Neural cell (in vitro differentiated cells): ENCODE measurements around the gene CNTNAP2. TPM values are rescaled to one million over a fixed set of nuclear protein-coding genes. Genes with fewer than 3 reads are reported as not detected.

Source experiments
- H2AFZ ChIP-seq: fragments of 200-600, 300-800 bp; sonication (generic), shearing (Covaris generic); 2 replicates; pipeline ENCODE4 v1.6.0; 2014; ENCODE audit warnings: low read depth, mild to moderate bottlenecking, antibody characterized with exemption, low read length, moderate library complexity
- H3F3A ChIP-seq: fragments of 200-600 bp; shearing (Covaris generic); 2 replicates; pipeline ENCODE4 v1.6.1; 2016; ENCODE audit warnings: mild to moderate bottlenecking, moderate library complexity, mixed read lengths, antibody characterized with exemption, low read length; ENCODE audit not compliant: insufficient read depth, poor library complexity, severe bottlenecking
- H3K27ac ChIP-seq: fragments of 200-600, 300-800 bp; sonication (generic), shearing (Covaris generic); 2 replicates; pipeline ENCODE4 v1.5.1; 2014; ENCODE audit warnings: mild to moderate bottlenecking, low read length, moderate library complexity
- H3K27me3 ChIP-seq: fragments of 300-800, 200-600 bp; sonication (generic), shearing (Covaris generic); 2 replicates; pipeline ENCODE4 v1.6.0; 2014; ENCODE audit warnings: mild to moderate bottlenecking, low read depth, low read length, moderate library complexity; ENCODE audit not compliant: insufficient read depth
- H3K36me3 ChIP-seq: fragments of 300-800, 200-600 bp; sonication (generic), shearing (Covaris generic); 2 replicates; pipeline ENCODE4 v1.5.1; 2014; ENCODE audit warnings: mild to moderate bottlenecking, antibody characterized with exemption, low read length, moderate library complexity; ENCODE audit not compliant: insufficient read depth
- H3K4me2 ChIP-seq: fragments of 300-800, 200-600 bp; sonication (generic), shearing (Covaris generic); 2 replicates; pipeline ENCODE4 v1.6.0; 2014; ENCODE audit warnings: mild to moderate bottlenecking, low read length
- H3K4me3 ChIP-seq: fragments of 300-800, 200-600 bp; sonication (generic), shearing (Covaris generic); 2 replicates; pipeline ENCODE4 v1.5.1; 2014; ENCODE audit warnings: mild to moderate bottlenecking, low read length, moderate library complexity
- H3K79me2 ChIP-seq: fragments of 200-600 bp; shearing (Covaris generic); replicated peaks from 2 replicates; pipeline ENCODE4 v1.6.0; 2014; ENCODE audit warnings: mild to moderate bottlenecking, low read length, moderate library complexity; ENCODE audit not compliant: insufficient read depth
- H3K9ac ChIP-seq: fragments of 300-800, 200-600 bp; sonication (generic), shearing (Covaris generic); 2 replicates; pipeline ENCODE4 v1.6.1; 2016; ENCODE audit warnings: mild to moderate bottlenecking, low read length, mixed read lengths
- H3K9me2 ChIP-seq: fragments of 200-600 bp; shearing (Covaris generic); 2 replicates; pipeline ENCODE4 v1.6.1; 2016; ENCODE audit warnings: mild to moderate bottlenecking, low read length, mixed read lengths; ENCODE audit not compliant: insufficient read depth
- H3K9me3 ChIP-seq: fragments of 200-600, 300-800 bp; sonication (generic), shearing (Covaris generic); 2 replicates; pipeline ENCODE4 v1.6.1; 2016; ENCODE audit warnings: mild to moderate bottlenecking, mixed run types, low read length, moderate library complexity, mixed read lengths
- H4K20me1 ChIP-seq: fragments of 200-600 bp; shearing (Covaris generic); 2 replicates; pipeline ENCODE4 v1.6.1; 2016; ENCODE audit warnings: mild to moderate bottlenecking, mixed run types; ENCODE audit not compliant: insufficient read depth
- CTCF ChIP-seq: fragments of 450-650 bp; IDR thresholded peaks from 2 replicates; pipeline ENCODE4 v1.5.1; 2014; ENCODE audit warnings: antibody characterized with exemption, mild to moderate bottlenecking, moderate library complexity; ENCODE audit not compliant: poor library complexity, severe bottlenecking
- EP300 ChIP-seq: fragments of 450-650 bp; conservative IDR thresholded peaks from 2 replicates; pipeline ENCODE4 v1.6.1; 2014; ENCODE audit warnings: antibody characterized with exemption, mild to moderate bottlenecking, moderate library complexity; ENCODE audit not compliant: poor library complexity, severe bottlenecking
- EZH2 ChIP-seq: fragments of 200-600, 300-800 bp; shearing (Covaris generic), sonication (generic); IDR thresholded peaks from 2 replicates; pipeline ENCODE4 v1.6.1; 2014; ENCODE audit warnings: antibody characterized with exemption, low read length, borderline replicate concordance, mild to moderate bottlenecking; ENCODE audit not compliant: insufficient read depth, poor library complexity, severe bottlenecking
- MXI1 ChIP-seq: fragments of 450-650 bp; conservative IDR thresholded peaks from 2 replicates; pipeline ENCODE4 v1.6.1; 2014; ENCODE audit warnings: antibody characterized with exemption, mild to moderate bottlenecking; ENCODE audit not compliant: poor library complexity, severe bottlenecking
- POLR2AphosphoS5 ChIP-seq: IDR thresholded peaks from 2 replicates; pipeline ENCODE4 v1.6.1; 2012
- RAD21 ChIP-seq: fragments of 450-650 bp; conservative IDR thresholded peaks from 2 replicates; pipeline ENCODE4 v1.6.1; 2014; ENCODE audit warnings: antibody characterized with exemption, mild to moderate bottlenecking, moderate library complexity
- SMC3 ChIP-seq: fragments of 450-650 bp; conservative IDR thresholded peaks from 2 replicates; pipeline ENCODE4 v1.6.1; 2014; ENCODE audit warnings: antibody characterized with exemption, mild to moderate bottlenecking, moderate library complexity; ENCODE audit not compliant: poor library complexity
- TAF1 ChIP-seq: IDR thresholded peaks from 2 replicates; pipeline ENCODE4 v1.6.1; 2012; ENCODE audit warnings: low read depth
- polyA plus RNA-seq: library from polyadenylated mRNA; depleted of rRNA; stranded (reverse); fragments of >200 nt; gene quantifications from 2 replicates; pipeline ENCODE4 v1.2.3, GENCODE V29; 2014
- TF ChIP-seq, protein P1 (sequence below): IDR thresholded peaks from 2 replicates; pipeline ENCODE4 v1.6.1; 2012; ENCODE audit warnings: borderline replicate concordance

CNTNAP2 gene
- polyA plus RNA-seq, 1 donor from 2014 or later: 276 TPM

- no peaks in the 10 kb centered on the region for H3K9me2 ChIP-seq
- H2AFZ ChIP-seq: no peak overlapping the region
- H3K79me2 ChIP-seq: no peaks in the 10 kb centered on the region
- no peaks in the 10 kb centered on the region for H3K36me3 ChIP-seq
- no peaks in the 10 kb centered on the region for H3F3A ChIP-seq
- H3K9me3 ChIP-seq: no peaks in the 10 kb centered on the region
- H3K4me2 ChIP-seq: no peak overlapping the region
- H3K9ac ChIP-seq: no peak overlapping the region
- H4K20me1 ChIP-seq: no peaks in the 10 kb centered on the region
- H3K4me3 ChIP-seq: no peak overlapping the region
- no peak overlapping the region for H3K27ac ChIP-seq
- no peak for TF ChIP-seq CTCF
- TF ChIP-seq EP300: no peak
- TF ChIP-seq SMC3: no peak
- no peak for TF ChIP-seq MXI1
- no peak for TF ChIP-seq POLR2AphosphoS5
- TF ChIP-seq RAD21: no peak
- no peak for TF ChIP-seq EZH2
- TF ChIP-seq TAF1: no peak
- TF ChIP-seq, protein P1, sequence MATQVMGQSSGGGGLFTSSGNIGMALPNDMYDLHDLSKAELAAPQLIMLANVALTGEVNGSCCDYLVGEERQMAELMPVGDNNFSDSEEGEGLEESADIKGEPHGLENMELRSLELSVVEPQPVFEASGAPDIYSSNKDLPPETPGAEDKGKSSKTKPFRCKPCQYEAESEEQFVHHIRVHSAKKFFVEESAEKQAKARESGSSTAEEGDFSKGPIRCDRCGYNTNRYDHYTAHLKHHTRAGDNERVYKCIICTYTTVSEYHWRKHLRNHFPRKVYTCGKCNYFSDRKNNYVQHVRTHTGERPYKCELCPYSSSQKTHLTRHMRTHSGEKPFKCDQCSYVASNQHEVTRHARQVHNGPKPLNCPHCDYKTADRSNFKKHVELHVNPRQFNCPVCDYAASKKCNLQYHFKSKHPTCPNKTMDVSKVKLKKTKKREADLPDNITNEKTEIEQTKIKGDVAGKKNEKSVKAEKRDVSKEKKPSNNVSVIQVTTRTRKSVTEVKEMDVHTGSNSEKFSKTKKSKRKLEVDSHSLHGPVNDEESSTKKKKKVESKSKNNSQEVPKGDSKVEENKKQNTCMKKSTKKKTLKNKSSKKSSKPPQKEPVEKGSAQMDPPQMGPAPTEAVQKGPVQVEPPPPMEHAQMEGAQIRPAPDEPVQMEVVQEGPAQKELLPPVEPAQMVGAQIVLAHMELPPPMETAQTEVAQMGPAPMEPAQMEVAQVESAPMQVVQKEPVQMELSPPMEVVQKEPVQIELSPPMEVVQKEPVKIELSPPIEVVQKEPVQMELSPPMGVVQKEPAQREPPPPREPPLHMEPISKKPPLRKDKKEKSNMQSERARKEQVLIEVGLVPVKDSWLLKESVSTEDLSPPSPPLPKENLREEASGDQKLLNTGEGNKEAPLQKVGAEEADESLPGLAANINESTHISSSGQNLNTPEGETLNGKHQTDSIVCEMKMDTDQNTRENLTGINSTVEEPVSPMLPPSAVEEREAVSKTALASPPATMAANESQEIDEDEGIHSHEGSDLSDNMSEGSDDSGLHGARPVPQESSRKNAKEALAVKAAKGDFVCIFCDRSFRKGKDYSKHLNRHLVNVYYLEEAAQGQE: no peak
- no peaks in the 10 kb centered on the region for H3K27me3 ChIP-seq
Measured at GRCh38 chr7:147432576-147432975, 1316.0 kb downstream of the CNTNAP2 start.

DNA sequence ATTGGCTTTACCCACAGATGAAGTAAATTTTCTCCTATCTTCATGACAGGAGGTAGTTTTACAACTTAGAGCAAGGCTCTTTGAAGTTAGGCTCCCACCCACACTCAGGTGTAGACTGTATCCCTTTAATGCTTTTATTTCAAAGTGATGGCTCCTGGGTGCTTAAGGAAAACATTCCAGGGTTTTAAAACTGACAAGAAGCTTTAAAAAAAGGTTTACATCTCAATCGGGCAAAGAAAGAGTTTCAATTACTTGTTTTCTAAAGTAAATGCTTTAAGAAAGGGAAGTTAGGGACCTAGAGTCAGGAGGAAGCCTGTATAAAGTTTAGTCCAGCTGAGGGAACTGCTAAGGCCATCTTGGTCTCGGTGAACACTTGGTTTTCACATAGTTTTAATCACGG is 1320.1 kb downstream of the CNTNAP2 start:
- TF ChIP-seq, protein P1: no peak
- TF ChIP-seq EP300: no peak
- TF ChIP-seq SMC3: no peak
- no peak for TF ChIP-seq RAD21
- no peak for TF ChIP-seq TAF1
- no peak for TF ChIP-seq MXI1
- TF ChIP-seq POLR2AphosphoS5: no peak
- Histone ChIP-seq H3K27ac (no peak overlapping the region), H4K20me1 (no peaks in the 10 kb centered on the region), H3K9me3 (no peaks in the 10 kb centered on the region), H2AFZ (no peak overlapping the region), H3K9ac (no peak overlapping the region), H3K79me2 (no peaks in the 10 kb centered on the region), H3K4me2 (no peak overlapping the region), H3F3A (no peaks in the 10 kb centered on the region), H3K36me3 (no peaks in the 10 kb centered on the region), H3K27me3 (no peaks in the 10 kb centered on the region), H3K4me3 (no peak overlapping the region), H3K9me2 (no peaks in the 10 kb centered on the region)
